ENCODE measurements around the gene SIM1.

The SIM1 gene, protein sequence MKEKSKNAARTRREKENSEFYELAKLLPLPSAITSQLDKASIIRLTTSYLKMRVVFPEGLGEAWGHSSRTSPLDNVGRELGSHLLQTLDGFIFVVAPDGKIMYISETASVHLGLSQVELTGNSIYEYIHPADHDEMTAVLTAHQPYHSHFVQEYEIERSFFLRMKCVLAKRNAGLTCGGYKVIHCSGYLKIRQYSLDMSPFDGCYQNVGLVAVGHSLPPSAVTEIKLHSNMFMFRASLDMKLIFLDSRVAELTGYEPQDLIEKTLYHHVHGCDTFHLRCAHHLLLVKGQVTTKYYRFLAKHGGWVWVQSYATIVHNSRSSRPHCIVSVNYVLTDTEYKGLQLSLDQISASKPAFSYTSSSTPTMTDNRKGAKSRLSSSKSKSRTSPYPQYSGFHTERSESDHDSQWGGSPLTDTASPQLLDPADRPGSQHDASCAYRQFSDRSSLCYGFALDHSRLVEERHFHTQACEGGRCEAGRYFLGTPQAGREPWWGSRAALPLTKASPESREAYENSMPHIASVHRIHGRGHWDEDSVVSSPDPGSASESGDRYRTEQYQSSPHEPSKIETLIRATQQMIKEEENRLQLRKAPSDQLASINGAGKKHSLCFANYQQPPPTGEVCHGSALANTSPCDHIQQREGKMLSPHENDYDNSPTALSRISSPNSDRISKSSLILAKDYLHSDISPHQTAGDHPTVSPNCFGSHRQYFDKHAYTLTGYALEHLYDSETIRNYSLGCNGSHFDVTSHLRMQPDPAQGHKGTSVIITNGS

DNA sequence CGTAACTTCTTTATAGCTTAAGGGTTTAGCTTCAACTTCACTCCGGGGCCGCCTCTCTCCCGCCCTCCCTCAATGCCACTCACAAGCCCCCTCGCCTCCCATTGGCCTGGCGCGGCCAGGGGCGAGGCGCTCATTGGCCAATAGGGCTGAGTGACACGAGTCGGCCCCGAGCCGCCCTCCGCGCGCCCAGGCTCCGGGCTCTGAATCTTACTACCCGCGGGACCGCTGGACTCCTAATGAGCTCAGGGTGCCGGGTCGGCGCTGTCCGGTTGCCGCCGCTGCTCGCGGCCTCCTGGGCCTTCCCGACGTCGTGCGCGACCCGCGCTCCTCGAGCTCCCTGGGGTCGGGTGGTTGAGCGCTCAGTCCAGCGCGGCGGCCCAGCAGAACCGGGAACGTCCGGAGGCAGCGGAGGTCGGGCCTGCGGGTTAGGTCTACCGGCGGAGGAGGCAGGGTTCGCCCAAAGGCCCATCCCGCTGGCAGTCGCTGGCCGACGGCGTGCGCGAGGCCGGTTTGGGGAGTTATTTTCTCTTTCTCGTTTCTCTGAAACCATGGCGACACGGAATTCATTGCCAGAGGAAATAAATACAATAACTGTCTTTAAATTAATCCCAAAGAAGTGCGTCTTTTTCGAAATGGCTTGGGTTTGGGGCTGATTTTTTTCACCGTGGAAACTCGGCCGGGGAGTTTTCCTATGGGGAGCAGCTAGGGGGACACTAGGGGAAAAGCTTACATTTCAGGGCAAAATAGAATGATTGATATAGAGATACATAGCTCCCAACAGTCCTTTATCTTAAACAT lies at the start of gene SIM1:
SIM1 (minus strand) TSS at position 19 of the 798 bp plus-strand sequence. CDS start 1,453 bp downstream, outside the sequence.
- DNase-seq (ENCODE audit: low read depth in 1 of 2, low spot score in 1 of 2) = no peak

DNA sequence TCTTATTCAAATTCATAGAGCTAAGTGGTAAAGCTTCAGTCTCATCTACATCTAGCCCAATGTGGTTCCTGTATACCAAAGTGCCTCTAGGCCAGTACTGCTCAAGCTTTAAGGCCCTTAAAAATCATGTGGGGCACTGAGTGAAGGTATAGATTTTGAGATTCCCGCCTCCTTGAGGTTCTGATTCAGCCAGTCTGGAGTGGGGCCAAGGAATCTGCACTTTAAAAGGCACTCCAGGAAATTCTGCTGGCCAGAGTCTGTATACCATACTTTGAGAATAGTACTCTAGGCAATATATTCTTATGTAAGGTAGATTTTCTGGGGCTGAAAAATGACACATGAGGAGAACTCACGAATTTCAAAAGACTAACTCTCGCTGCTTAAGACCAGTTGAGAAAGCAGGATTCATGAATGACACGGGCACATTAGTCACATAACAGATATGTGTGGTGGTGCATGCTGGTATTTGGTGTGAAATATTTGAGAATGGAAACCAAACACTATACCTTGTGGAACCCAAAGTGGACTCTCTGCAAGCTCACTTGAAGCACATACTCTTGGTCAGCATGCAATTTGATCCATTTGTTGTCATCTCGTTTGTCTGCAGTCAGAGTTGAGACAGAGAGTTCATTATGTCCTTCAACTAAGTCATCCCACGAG lies 47.6 kb upstream of the SIM1 start:
- no peak for DNase-seq (ENCODE audit: low read depth in 1 of 2, low spot score in 1 of 2)

DNA sequence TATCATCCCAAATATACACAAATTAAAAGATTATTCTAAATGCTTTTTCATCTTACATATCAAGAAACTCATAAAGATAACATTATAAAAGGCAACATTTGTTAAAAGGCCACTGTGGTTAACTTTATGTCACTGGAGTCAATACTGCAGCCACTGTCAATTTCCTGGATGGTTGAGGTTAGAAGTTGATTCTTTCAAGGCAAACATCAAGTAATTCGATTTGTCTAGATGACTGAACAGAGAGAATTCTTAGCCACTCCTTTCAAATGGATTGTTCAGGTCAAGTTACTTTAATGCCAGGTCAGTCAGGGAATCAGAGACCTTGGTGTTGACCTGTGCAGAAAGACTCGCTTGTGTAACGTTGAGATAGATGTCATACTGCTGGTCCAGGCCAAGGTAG lies 44.4 kb upstream of the SIM1 start:
- no peak for DNase-seq (ENCODE audit: low read depth in 1 of 2, low spot score in 1 of 2)

DNA sequence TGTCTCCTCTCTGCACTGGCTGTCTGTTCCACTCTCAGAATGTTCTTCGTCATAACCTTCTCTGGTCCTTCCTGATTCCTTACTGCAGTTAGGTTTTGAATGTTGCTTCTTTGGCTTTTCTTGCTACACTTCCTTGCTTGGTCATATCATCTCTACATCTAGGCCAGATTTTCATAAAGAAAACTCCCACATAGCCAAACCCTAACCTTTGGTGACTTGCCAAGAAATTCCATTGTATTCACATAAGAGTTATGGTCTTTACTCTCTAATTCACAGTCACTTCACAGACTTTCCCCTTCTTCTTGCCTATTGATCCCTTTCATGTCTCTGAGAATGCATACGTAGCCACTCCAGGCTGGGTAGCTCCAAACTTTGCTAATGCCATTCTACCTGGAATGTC lies 41.9 kb upstream of the SIM1 start:
- DNase-seq (ENCODE audit: low read depth in 1 of 2, low spot score in 1 of 2) = no peak

DNA sequence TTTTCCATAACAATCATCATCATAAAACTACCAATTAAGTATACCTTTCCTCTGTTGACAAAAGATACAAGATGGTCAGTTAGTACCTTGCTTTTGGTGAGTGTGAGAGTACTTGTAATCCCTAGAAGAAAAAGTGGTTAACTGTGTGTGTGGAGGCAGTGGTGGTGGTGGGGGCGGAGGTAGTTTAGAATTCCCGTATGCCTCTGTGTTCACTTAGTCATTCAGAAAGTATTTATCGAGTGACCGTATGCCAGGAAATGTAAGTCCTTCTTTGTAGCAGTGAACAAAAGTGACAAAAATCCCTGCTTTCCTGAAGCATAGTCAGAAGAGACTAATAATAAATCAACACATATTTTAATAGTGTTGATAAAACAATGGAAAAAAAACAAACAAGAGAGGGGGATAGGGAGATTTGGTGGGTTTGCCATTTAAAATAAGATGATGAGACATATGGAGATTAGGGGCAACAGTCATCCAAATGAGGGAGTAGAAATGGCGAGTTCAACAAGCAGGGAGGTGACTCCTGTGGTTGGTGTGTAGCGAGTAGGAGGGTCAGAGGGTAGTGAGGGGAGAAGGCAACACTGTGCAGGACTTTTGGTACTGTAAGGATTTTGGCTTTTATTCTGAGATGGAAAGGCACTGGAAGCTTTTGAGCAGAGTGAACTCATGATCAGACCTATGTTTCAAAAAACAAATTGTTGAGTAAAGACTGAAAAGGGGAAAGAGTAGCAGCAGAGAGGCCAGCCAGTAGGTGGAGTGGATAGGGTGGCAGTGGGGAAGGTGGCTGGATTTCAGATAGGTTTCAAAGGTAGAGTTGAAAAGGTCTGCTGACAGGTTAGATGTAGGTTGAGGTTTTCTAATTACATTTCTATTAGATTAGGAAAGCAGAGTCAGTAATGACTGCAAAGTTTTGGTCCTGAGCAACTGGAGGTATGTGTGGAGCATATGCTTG lies 40.3 kb upstream of the SIM1 start:
- no peak for DNase-seq (ENCODE audit: low read depth in 1 of 2, low spot score in 1 of 2)

DNA sequence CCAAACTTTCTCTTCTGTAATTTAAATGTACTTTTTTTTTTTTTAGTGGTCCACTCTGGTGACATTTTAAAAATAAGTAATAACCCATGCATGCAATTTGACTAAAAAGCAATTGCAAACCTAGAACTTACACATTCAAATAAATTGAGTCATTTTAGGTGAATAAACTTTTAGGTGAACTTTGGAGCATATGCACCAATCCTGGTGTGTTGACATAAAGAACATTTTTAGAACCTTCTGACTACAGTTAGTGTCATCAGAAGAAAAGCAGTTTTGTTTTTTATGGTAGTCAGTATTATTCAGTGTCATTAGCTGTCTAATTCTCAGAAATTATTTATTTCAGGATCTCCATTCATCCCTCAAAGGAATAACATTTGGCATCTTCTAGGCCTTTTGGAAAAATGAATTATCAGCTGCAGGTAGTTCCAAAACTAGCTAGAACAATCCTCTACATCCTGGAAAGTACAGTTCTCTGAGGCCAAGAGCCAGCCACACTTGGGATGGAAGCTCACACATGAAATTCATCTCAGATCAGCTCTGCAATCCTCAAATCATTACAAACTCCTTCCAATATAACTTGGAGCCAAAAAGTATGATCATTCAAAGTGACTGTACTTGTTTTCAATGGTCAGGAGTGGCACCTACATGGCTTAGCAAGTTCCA lies 38.5 kb upstream of the SIM1 start:
- no peak for DNase-seq (ENCODE audit: low read depth in 1 of 2, low spot score in 1 of 2)

DNA sequence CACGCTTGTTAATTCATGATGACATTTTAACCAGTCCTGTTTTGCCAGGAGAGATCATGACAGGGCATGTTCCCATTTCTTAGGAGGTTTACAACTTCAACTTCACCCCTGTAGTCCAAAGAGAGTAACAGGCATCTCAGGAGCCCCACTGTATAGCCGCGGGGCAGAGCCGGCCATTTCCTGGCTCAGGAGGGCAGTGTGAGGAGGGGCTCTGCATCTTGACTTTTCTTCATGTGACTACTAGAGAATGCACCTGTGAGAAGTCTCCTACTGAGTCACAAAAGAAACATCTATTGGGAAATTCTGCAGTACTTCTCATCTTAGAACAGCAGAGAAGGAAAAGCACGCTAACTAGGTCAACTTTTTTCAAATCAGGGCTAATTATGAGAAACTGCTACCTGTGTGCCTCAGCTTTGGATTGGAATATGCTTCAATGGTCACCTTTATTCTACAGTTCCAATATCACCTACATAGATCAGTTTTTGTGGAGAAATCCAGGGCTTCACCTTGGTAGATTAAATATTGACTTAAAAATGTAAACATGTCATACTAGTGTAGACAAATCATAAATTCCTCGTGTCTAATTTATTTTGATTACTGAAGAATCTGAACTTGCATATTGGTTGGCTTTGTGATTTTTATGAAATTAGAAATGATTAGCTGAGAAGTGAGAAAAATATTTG lies 28.6 kb upstream of the SIM1 start:
- no peak for DNase-seq (ENCODE audit: low read depth in 1 of 2, low spot score in 1 of 2)

DNA sequence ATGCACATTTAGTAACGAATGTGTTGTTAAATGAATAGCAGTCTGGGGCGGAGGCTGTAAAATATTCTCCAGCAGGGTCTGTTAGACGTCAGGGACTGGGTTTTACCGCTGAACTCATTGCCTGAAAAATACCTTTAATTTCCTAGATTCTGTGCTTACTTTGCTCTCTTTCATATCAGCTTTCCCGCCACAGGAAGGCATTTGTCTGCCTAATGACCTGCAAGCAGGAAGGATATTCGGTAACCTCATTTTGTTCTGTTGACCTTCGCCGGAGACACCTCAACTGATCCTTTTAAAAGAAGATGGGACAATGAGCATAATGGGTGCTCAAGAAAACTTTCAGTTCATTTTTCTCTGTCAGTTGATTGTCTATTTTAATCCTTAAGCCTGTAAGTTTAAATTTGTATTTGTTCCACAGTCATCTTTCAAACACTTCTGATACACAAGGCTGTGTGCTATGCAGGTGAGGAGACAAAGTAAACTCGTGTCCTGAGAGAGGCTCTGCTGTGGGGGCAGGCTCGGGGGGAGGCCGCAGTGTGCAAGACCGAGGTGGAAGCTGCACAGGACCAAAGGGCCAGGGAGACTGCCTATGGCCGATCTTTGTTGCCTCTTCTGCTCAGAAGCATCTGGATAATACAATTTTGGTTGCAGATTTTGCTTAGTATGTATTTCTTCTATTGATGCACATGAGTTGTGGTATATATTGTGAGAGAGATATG lies 27.4 kb upstream of the SIM1 start:
- no peak for DNase-seq (ENCODE audit: low read depth in 1 of 2, low spot score in 1 of 2)

DNA sequence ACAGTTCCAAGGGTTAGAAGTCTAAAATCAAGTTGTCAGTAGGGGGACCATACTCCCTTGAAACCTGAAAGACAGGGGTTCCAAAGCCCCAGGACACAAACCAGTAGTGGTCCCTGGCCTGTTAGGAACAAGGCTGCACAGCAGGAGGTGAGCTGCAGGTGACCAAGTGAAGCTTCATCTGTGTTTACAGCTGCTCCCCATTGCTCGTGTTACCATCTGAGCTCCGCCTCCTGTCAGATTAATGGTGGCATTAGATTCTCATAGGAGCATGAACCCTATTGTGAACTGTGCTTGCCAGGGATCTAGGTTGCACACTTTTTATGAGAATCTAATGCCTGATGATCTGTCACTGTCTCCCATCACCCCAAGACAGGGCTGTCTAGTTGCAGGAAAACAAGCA lies 25.3 kb upstream of the SIM1 start:
- no peak for DNase-seq (ENCODE audit: low read depth in 1 of 2, low spot score in 1 of 2)

DNA sequence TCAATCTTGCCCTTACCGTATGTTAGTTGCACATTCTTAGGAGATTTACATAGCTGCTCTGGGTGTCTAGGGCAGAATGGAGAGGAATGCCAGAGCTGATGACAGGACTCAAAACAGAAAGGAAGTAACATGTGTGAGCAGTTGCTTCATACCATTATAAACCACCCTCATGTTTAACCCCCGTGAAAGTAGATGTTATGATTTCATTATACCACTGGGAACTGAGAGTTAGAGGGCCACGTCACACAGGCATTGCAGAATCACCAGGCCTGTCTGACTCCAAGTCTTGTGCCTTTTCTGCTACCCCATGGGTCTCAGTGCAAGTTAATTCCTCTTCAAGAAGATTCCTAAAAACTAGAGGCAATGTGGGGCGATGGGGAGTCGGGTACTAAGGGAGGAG lies 23.5 kb upstream of the SIM1 start:
- DNase-seq (ENCODE audit: low read depth in 1 of 2, low spot score in 1 of 2) = no peak

DNA sequence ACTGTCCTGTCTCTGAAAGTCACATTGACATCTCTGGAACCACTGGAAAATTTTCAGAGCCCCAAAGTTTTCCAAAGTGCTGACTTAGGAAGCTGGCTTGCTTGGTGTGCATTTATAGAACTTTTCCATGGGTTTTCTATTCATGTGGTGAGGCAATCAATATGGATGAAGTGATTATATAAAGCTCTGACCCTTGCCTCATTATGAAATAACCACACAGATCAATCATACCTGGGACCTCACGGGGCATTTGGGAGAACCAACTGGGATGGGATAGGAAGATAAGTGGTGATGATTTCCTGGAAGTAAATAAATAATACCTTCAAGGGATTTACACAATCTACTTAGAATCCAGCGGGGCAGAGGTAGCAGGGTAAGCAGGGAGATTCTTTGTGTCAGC lies 22.9 kb upstream of the SIM1 start:
- no peak for DNase-seq (ENCODE audit: low read depth in 1 of 2, low spot score in 1 of 2)

DNA sequence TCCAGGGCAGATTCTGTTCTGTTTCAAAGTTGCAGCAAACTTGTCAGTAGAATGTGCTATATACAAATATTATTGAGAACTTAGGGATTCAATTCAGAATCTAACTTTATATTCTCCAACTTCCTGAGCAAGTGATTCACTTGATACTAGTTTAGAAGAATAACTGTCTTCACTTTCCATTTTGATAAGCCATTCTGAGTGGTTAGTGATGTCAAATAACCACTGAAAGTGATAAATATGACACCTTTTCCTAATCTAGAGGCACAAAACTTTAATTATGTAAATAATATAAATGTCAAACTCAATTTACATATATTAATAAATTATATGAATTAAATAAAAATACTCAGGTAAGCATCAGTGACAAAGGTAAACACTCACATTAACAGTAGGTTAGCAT lies 20.5 kb upstream of the SIM1 start:
- no peak for DNase-seq (ENCODE audit: low read depth in 1 of 2, low spot score in 1 of 2)

DNA sequence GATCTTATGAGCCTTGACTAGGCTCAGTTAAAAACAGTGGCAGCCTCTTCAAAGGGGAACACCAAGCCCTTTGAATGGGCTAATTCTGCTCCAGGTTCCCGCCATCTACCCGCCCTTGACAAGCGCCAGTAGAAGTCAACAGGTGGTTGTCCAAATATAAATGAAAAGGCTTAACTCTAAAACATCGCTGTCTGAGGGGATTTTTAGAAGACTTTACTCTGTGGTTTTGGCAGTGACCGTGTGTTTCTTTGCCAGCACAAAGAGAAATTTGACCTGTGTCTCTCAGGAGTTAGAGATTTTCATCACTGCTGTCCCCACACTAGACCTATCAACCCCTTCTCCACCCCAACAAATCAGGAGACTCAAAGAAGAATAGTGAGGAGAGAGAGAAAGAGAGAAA lies 19.8 kb upstream of the SIM1 start:
- DNase-seq (ENCODE audit: low read depth in 1 of 2, low spot score in 1 of 2) = no peak

DNA sequence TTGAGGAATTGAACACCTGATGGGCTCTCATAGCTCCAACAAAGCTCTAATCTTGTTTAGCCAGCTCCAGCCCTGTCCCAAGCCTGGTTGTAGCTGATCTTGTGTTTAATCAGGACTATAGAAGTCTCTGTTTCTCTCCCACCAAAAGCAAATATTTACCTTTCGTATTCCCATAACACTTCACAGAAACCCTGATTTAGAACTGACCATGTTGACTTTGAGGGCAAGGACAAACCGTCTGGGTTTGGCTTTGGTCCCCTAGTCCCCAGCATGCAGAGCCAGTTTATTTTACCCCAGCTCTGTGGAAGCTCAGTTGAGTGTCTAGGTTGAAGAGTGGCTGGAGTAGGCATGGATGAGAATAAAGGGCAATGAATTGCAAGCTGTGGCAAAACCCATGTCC lies 18.0 kb upstream of the SIM1 start:
- DNase-seq (ENCODE audit: low read depth in 1 of 2, low spot score in 1 of 2) = no peak

DNA sequence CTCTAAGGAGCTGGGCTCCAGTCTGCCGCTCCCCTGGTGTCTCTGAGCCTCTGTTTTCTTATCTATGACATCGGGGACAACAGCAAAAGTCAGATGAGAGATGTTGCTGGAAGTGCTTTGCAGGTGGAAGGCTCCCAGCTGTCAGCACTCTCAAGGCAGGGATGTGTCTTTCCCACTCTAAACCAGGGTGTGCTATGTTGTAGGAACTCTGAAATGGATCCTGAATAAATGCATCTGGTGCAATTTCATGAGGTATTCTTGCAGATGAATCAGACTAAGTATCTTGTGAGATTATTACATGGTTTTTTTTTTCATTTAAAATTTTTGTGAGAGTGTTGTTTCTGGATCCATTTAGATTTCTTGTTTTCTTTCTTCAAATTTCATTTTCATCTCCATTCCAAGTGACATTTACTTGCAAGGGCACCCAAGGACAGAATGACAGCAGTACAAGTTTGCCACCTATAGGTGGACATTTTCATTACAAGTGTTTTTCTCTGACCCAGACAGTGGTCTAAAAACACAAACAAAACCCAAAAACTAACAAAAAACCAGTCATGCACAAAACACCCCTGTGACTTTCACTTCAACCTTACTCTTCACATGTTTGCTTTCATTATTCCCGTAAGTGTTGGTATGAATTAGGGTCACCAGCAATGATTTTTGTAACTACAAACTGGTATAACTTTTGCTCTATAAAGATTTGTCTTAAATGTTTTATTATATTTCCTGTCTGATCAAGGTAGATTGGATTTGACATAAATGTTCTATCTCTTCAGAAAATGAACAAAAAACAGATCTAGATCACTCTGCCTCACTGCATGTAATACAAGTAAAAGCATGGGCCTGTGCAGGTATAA lies 14.7 kb upstream of the SIM1 start:
- DNase-seq (ENCODE audit: low read depth in 1 of 2, low spot score in 1 of 2) = no peak

DNA sequence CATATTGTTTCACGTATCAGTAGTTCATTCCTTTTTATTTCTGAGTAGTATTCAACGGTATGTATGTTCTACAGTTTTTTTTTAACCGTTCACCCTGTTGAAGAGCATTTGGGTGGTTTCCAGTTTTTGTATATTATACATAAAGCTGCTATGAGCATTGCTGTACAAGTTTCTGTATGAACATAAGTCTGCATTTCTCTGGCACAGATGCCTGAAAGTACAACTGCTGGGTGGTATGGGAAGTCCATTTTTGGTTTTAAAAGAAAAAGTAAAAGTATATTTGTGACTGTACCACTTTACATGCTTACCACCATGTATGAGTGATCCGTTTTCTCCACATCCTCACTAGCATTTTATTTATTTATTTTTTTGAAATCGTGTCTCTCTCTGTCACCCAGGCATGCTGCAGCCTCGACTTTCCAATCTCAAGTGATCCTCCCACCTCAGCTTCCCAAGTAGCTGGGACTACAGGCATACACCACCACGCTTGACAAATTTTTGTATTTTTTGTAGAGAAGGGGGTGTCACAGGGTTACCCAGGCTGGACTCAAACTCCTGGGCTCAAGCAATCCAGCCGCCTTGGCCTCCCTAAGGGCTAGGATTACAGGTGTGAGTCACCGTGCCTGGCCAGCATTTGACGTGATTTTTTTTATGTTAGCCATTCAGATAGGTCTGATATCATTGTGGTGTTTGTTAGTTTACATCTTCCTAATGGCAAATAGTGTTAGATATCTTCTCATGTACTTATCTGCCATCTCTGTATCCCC lies 11.0 kb upstream of the SIM1 start:
- DNase-seq (ENCODE audit: low read depth in 1 of 2, low spot score in 1 of 2) = no peak

DNA sequence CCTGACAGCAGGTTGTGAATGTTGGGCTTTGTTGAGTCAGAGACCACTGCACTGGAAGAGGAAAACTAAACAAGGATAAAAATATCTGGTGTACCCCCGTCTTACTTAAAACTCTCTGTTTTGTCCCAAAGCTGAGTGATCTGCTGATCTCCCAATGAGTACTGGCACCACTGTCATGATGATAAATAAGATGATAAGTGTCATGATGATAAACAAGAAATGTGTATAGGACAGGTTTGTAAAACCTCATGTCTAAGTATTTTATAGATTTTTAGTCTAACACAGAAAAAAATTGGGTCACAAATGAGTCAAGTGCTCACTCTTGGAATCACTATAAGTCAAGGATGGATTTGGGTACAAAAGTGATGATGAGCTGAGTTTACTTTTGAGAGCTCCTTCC lies 8.5 kb upstream of the SIM1 start:
- DNase-seq (ENCODE audit: low read depth in 1 of 2, low spot score in 1 of 2) = no peak

Data from activated CD4-positive, alpha-beta T cell treated with anti-CD3 and anti-CD28 coated beads, Interleukin-2, amount 50 U/mL, for 24 hours (primary cell).